GM04504 (cell line): ENCODE measurements around the gene SORL1.
A peak's percentile ranks its signal among the peaks of the same experiment; 100 is the strongest.

Experiments used
- DNase-seq: peaks from one replicate; pipeline ENCODE4 v3.0.0-alpha.2; 2012; ENCODE audit warnings: low read depth

Gene SORL1

GRCh38 chr11:121590772-121591404 is 138.8 kb downstream of the SORL1 start:
- DNase-seq, result no peak

DNA sequence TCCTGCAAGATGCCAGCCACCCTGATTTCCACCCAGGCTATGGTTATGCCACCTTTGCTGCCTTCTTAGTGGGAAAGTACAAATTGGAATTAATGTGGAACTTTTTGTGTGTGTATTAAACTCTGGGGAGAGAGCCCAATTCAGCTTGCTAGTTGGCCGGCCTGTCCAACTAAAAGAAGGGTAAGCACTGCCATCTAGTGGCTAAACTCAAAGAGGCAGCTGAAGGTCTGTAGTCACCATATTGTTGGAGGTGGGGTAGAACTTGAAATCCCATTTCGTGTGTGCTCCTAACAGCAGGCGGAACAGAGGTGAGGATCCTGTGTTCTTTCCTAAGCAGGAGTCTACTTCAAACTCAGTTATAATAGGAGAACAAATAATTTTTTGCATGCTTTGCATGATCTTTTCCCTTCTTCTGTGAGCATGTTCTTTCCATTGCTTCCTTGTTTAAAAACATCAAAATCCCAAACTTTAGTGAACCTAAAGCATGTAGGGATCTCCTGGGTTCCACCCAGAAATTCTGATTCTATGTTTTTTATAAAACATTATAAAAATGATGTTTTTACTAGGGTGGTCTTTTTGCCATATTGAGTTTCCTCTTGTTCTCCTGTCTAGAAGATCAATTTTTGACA is 139.4 kb downstream of the SORL1 start:
- DNase-seq, result peak; percentile 60

DNA sequence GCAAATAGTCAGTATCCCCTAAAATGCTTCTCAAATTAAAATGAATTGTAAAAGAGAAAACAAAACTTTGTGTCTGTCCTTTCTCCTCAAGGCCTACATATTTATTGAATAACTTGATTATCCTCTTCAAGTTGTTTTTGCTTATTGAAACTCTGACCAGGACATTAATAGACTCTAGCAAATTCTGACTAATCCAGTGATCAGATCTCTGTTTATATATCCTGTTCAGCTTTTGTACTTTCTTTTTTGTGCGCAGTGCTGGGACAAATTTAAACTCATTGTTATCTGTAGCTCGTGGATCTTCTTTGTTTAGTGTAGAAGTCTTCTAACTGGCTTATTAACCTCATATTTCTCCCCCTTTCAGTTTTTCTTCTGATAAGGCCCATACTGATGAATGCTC is 140.6 kb downstream of the SORL1 start:
- no peak for DNase-seq

- peak; percentile 97 for DNase-seq
These were observed 143.6 kb downstream of the SORL1 start for GRCh38 chr11:121595717-121596161.

GRCh38 chr11:121596195-121597155 is 144.4 kb downstream of the SORL1 start:
- peak; percentile 53 for DNase-seq

DNA sequence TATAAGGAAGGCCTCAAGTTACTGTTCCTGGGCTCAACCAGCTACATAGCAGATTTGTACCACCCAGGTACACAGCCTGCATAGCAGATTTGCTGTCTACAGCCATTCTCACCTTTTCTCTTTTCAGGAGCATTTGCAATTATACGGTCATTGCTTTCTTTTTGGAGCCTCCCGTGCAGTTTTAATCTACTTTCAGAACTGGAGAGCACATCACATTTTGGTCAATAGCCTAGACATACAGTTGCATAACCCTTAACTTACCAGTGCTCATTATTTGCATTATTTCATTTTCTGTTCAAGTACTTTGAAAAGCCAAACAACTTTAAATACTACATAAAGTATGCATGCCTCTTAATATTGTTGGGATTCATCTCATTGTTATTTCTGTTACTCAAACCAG is 151.2 kb downstream of the SORL1 start:
- DNase-seq, result no peak

- no peak for DNase-seq
These were observed 152.0 kb downstream of the SORL1 start for GRCh38 chr11:121604152-121604551.

- no peak for DNase-seq
These were observed 154.2 kb downstream of the SORL1 start for GRCh38 chr11:121606354-121606753.

GRCh38 chr11:121607341-121607740 is 155.2 kb downstream of the SORL1 start:
- no peak for DNase-seq

- no peak for DNase-seq
These were observed 156.5 kb downstream of the SORL1 start for GRCh38 chr11:121608545-121609098.

DNA sequence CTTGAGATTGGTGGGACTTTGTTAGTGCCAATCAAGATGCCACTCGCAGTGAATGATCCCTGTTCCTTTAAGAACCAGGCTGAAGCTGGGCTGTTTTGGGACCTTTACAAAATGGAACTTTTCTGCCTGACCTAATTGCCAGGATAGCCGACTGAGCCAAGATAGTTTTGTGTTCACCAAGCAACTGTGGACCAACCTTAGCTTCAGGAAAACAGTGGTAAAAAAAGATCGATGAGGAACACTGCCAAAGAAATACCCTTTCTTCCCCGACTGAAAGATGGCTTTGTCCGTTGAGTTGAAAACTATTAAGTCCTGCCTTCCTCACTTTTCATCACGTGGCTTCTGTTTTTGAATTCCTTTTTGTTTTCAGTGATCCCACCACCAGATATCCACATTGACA is 158.6 kb downstream of the SORL1 start:
- no peak for DNase-seq

- no peak for DNase-seq
These were observed 159.1 kb downstream of the SORL1 start for GRCh38 chr11:121611242-121611641.

GRCh38 chr11:121613724-121614123 is 161.6 kb downstream of the SORL1 start:
- no peak for DNase-seq

DNA sequence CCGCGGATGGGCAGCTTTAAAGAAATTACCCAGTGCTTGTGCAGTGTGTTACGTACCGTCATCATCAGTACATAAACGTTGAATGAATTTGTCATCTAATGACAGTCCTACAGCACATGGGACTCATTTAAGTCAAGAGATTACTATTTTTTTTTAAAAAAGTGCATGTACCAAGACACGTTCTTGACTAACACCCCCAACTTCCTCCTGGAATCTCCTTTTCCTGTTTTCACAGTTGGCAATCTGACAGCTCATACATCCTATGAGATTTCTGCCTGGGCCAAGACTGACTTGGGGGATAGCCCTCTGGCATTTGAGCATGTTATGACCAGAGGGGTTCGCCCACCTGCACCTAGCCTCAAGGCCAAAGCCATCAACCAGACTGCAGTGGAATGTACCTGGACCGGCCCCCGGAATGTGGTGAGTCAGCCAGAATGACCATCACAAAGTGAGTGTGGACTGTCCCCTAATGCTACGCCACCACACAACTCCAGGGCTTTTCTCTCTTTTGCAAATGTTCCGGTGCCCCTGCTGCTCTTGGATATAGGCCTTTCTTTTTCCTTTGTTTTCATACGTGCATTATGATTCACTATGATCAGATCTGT is 162.6 kb downstream of the SORL1 start:
- no peak for DNase-seq

DNA sequence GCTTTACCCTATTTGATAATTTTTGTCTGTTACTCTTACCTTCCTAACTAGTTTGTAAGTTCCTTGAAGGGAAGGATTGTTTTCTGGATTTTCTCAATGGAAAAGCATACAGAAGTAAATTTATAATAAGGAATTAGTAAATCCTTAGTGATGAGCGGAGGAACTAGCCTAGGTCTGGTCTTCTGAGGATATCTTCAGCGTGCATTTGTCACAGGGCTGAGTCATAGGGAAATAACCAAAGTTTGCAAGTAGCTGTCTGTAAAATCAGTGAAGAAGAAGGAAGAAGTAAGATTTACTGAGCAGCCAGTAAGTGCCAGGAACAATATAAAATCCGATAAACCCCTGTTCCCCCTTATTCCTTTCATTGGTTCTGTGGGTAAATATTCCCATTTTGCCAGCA is 163.4 kb downstream of the SORL1 start:
- DNase-seq, result no peak

GRCh38 chr11:121618516-121618915 is 166.4 kb downstream of the SORL1 start:
- peak; percentile 10 for DNase-seq

DNA sequence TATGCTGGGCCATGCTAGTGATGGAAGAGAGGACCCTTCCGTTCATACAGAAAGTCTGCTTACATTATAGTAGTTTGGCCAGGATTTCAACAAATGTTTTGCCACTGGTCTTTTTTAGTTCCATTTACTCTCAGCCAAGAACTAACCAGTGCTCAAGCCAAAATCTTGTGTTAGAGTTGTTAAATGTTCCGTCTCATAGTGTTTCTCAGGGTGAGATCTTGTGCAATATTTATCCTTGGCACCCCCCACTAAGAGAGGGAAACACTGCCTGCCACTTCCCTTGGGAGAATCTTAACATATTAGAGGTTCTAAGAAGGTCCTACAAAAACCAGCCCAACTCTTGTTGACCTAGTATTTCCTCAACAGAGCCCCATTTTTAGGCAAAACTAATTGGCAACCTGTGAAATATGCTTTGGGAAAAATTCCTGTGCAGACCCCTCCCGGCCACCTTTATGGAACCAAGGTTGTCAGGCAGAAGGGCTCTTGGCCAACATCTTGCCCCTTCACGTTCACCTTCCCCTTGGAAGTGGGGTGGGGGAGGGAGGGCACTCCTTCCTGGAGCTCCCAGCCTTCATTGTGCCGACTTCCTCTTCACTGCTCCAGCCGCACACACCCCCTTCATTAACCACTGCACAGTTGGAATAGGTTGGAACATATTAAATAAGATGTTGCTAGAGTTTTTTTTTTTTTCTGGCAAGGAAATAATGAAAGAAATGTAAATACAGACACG is 173.8 kb downstream of the SORL1 start:
- no peak for DNase-seq

- DNase-seq, result no peak
These were observed 174.4 kb downstream of the SORL1 start for GRCh38 chr11:121626507-121626875.

DNA sequence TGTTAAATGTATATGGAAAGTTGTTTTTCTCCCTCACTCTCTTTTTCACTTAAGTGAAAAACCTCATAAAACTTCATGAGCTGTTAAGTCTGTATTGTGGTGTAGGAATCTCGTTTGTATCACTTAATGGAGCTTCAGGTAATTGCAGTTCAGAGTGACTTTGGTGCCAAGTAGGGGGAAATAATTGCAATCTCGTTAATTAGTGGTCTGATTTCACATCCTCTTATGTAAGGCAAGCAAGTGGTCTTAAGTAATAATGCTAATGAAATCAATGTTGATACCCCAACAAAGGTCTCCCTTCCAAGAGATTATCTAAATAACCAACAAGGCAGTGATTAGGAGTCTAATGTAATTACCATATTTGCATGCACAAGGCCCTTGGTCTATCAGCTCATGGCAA is 174.9 kb downstream of the SORL1 start:
- no peak for DNase-seq

- DNase-seq, result peak; percentile 66
These were observed 177.9 kb downstream of the SORL1 start for GRCh38 chr11:121630041-121630440.

DNA sequence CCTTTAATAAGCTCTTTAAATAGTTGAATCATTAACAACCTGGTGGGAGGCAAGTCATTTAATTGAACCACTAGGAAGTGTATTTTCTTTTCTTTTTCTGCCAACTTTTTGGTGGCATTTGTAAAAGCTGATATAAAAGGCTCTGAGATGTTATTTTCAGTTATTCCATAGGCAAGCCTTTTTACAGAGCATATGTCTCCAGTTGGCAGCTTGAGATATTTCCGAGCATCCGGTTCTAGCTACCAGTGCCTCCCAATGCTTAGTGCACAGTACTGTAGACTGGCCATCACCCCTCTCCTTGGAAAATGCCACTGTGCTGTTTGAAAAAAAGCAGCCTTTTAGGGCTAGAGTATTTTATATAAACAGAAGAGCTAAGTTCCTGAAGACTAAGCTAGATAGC is 179.3 kb downstream of the SORL1 start:
- DNase-seq, result no peak
